SK-N-MC (cell line): ENCODE results near the gene SLC6A4.

Experiments used
- EZH2 ChIP-seq: fragments of 200-600 bp; sonication (generic); IDR thresholded peaks from one replicate; pipeline ENCODE4 v1.6.1; 2017; ENCODE audit warnings: antibody characterized with exemption
- FOXP2 ChIP-seq: optimal IDR thresholded peaks from 2 replicates; pipeline ENCODE3; 2011; ENCODE audit warnings: mild to moderate bottlenecking, moderate library complexity; ENCODE audit not compliant: insufficient read depth; ENCODE audit errors: extremely low read length, control extremely low read depth
- POLR2AphosphoS5 ChIP-seq: IDR thresholded peaks from 2 replicates; pipeline ENCODE4 v1.6.1; 2012; ENCODE audit warnings: mild to moderate bottlenecking, low read depth, low read length, borderline replicate concordance

GRCh38 chr17:30274887-30275286, 39.4 kb upstream of the SLC6A4 start:
- TF ChIP-seq EZH2 = no peak
- TF ChIP-seq POLR2AphosphoS5 = no peak
- no peak for TF ChIP-seq FOXP2
